NCI-H2171 treated with DMSO at 0.1 percent for 48 hours (cell line): ENCODE results near the gene HLCS.

Source experiments
- DNase-seq: peaks from one replicate; lab custom pipeline; 2025; lab: John Stamatoyannopoulos, UW

HLCS gene

GRCh38 chr21:36914244-36915013 is 52.0 kb downstream of the HLCS start:
- DNase-seq: no peak

DNA sequence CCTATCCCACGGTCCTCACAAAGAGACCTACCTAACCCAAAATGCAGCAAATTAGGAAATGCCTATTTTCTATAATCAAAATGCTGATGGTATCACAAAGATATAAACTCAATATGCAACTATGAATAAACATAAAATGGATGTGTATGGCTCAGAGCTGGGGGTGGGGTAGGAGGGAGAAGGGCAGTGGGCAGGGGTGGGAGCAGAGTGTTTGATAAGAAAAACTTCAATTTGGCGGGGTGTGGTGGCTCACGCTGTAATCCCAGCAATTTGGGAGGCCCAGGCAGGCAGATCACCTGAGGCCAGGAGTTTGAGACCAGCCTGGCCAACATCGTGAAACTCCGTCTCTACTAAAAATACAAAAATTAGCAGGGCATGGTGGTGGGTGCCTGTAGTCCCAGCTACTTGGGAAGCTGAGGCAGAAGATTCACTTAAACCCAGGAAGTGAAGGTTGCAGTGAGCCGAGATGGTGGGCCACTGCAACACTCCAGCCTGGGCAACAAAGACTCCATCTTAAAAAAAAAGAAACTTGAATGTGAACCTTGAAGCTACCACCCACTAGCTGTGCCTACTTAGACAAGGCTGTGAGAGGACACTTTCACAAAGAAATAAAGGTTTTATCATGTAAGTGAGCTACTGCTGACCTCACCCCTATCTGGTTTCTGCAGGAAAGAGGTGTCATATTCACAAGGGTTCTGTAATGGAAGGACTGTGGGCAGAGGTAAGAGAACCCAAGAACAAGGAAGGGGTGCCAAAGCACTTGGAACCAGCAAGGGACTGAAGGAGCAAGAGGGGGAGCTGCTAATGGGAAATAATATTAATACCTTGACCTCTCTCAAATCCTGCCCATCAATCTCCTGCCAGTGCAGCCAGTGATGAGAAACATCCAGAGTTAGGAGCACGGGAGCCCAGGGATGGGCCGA is 53.0 kb downstream of the HLCS start:
- DNase-seq: no peak

- DNase-seq: no peak
These were observed 55.7 kb downstream of the HLCS start for GRCh38 chr21:36910581-36911307.

- no peak for DNase-seq
These were observed 56.4 kb downstream of the HLCS start for GRCh38 chr21:36909901-36910561.

- DNase-seq: no peak
These were observed 57.0 kb downstream of the HLCS start for GRCh38 chr21:36909423-36909822.

- DNase-seq: no peak
These were observed 58.1 kb downstream of the HLCS start for GRCh38 chr21:36908260-36908908.

GRCh38 chr21:36904093-36904666 is 62.3 kb downstream of the HLCS start:
- no peak for DNase-seq

GRCh38 chr21:36902793-36903192 is 63.7 kb downstream of the HLCS start:
- DNase-seq: no peak

GRCh38 chr21:36902331-36902730 is 64.1 kb downstream of the HLCS start:
- DNase-seq: no peak

- DNase-seq: no peak
These were observed 64.9 kb downstream of the HLCS start for GRCh38 chr21:36901575-36901974.

DNA sequence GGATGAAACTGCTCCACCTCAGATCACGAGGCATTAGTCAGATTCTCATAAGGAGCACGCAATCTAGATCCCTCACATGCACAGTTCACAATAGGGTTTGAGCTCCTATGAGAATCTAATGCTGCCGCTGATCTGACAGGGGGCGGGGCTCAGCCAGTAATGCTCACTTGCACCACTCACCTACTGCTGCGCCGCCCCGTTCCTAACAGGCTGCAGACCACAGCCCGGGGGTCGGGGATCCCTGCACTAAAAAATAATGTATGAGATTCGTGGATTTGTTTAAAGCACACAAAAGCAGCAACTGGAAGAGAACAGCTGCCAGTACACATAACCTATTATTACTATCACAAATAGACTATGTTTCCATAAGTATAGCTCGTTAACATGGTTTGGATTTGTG is 72.9 kb downstream of the HLCS start:
- DNase-seq: no peak

DNA sequence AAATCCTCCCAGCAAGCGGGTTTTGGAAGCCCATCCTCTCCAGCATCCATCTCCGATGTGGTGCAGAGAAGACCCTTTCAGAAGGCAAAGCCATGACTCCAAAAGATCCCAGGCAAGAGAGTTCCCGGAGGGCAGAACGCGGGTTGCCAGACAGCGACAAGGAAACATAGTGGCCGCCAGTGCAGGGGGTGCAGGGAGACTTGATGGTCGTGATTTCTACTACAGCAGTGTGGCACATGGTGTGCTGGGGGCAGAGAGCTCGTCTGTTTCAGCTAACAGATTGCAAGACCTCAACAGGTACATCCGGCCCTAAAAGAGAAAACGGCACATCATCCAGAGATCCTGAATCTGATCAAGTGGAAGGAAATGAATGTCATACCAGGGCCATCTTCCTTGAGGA is 74.3 kb downstream of the HLCS start:
- DNase-seq: no peak

GRCh38 chr21:36891692-36892091 is 74.8 kb downstream of the HLCS start:
- no peak for DNase-seq

DNA sequence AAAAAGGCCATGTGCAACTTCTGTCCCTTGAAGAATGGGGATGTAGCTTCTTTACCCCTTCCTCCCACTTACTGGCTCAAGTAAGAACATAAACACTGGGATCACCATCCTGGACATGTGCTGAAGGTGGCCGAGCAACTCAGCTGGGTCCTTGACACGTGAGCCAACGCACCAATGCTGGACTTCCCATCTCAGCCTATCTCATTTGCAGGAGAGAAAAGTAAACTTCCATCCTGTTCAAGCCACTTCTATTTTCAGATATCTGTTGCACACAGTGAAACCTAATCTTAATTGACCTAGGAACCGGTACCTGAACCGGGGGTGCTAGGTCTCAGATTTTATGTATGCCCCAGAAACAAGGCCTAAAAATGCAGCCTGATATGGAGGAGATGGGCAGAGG is 75.3 kb downstream of the HLCS start:
- no peak for DNase-seq

DNA sequence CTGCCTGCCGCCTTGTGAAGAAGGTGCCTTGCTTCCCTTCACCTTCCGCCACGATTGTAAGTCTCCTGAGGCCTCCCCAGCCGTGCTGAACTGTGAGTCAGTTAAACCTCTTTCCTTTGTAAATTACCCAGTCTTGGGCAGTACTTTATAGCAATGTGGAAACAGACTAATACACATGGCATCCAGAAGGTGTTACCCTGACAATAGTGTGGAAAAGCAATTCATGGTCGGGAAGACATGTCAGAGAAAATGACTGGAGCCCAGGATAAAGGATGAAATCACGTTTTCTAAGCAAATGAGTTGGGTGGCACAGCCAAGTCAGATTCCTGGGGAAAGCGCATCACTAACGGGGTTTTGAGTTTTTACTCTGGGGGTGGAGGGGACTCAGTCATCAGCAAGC is 76.4 kb downstream of the HLCS start:
- no peak for DNase-seq

- no peak for DNase-seq
These were observed 77.1 kb downstream of the HLCS start for GRCh38 chr21:36889401-36889800.

DNA sequence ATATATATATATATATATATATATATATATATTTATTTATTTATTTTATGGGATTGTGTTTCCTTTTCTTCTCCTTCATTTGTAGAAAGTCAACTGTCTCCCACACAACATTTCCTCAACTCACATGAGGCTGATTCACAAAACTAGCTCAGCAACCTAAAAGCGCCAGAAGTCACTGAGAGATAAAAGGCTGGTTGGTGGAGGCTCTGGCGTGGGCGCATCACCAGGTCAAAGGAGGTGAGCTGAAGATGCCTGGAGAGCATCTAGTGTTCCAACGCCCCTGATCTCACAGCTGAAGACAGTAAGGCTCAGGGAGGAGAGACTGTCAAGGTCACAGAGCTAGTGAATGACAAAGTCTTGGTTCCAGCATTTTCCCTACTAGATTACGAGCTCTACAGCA is 78.0 kb downstream of the HLCS start:
- no peak for DNase-seq

GRCh38 chr21:36887963-36888362 is 78.5 kb downstream of the HLCS start:
- DNase-seq: no peak

DNA sequence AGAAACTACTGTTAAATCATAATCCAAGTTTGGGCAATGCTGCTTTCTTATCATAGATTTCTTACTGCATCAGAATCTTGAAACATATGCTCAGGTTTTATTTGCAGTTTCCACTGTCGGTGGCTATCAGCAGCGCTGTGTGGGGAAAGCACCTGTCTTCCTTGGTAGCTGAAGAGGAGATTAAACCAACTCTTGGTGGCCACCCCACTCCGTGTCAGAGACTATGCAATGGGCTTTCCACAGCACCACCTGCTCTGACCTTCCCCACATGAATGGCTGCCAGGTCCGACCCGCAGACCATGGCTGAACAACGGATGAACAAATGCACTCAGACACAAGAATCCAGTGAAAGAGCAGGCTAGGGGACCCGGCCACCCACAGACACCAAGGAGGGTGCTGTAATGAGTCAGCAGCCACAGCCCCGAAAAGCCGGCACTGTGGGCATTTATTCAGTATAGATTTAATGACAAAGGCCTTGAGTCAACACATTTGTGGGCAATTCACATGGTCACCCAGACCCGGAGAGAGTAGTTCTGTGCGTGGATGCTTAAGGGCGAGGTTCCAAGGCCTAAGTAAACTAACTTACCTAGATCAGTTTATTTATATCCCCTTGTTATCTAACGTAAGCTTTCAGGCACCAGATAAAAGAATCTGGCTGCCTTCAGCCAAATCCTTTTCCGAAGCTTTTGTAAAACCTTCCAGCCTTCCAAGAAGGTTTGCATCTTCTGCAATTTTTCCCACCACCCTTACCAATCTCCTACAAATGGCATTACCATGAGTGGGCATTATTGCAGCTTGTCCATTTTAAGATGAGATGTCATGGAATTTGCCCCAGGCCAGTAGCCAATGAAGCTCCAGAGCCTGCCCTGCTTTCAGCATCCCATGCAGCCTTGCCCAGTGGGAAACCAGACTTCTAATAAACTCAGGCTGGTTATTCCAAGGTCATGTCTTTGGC is 82.7 kb downstream of the HLCS start:
- no peak for DNase-seq

GRCh38 chr21:36882776-36883175 is 83.7 kb downstream of the HLCS start:
- no peak for DNase-seq
